Endothelial cell (in vitro differentiated cells): ENCODE results near the gene PPFIA3. TPM values are rescaled to one million over a fixed set of nuclear protein-coding genes. Genes with fewer than 3 reads are reported as not detected.

Experiments used
- DNase-seq: peaks from one replicate; pipeline ENCODE4 v3.0.0; 2021; ENCODE audit warnings: low spot score
- H3K27ac Mint-ChIP-seq: one replicate; pipeline ENCODE4 v1.8.0; 2021; ENCODE audit warnings: mixed read lengths, inconsistent platforms; ENCODE audit not compliant: unreplicated experiment
- H3K27me3 Mint-ChIP-seq: one replicate; pipeline ENCODE4 v1.8.0; 2021; ENCODE audit warnings: mild to moderate bottlenecking, moderate library complexity, mixed read lengths, inconsistent platforms; ENCODE audit not compliant: unreplicated experiment
- H3K36me3 Mint-ChIP-seq: one replicate; pipeline ENCODE4 v1.8.0; 2021; ENCODE audit warnings: mild to moderate bottlenecking, low read depth, mixed read lengths, inconsistent platforms; ENCODE audit not compliant: unreplicated experiment
- H3K4me1 Mint-ChIP-seq: one replicate; pipeline ENCODE4 v1.8.0; 2021; ENCODE audit warnings: mild to moderate bottlenecking, mixed read lengths, inconsistent platforms; ENCODE audit not compliant: unreplicated experiment
- H3K4me3 Mint-ChIP-seq: one replicate; pipeline ENCODE4 v1.8.0; 2021; ENCODE audit warnings: mild to moderate bottlenecking, mixed read lengths, inconsistent platforms; ENCODE audit not compliant: unreplicated experiment
- H3K9me3 Mint-ChIP-seq: one replicate; pipeline ENCODE4 v1.8.0; 2021; ENCODE audit warnings: mixed read lengths, inconsistent platforms; ENCODE audit not compliant: unreplicated experiment
- CTCF ChIP-seq: fragments of 200-600 bp; sonication (generic); IDR thresholded peaks from one replicate; pipeline ENCODE4 v1.5.0; 2021; ENCODE audit warnings: antibody characterized with exemption; ENCODE audit not compliant: unreplicated experiment
- total RNA-seq: library from RNA; stranded (reverse); fragmentation: NEBNext Ultra II Directional; extraction: Animal tissue kit (Norgen Biotek cat#: 25700); gene quantifications from one replicate; pipeline ENCODE4 v1.2.1, GENCODE V29; 2021; ENCODE audit not compliant: unreplicated experiment

The PPFIA3 gene
- total RNA-seq, 1 donor from 2014 or later = 19.7 TPM

GRCh38 chr19:49188626-49189200 is 69.4 kb downstream of the PPFIA3 start:
- no peak for DNase-seq
- TF ChIP-seq CTCF = no peak
- Mint-ChIP-seq H3K4me1 (peaks cover 39% of the 10 kb centered on the region), H3K27ac (peak overlapping the region; percentile 85), H3K36me3 (peaks cover 68% of the 10 kb centered on the region), H3K27me3 (peaks cover 12% of the 10 kb centered on the region), H3K9me3 (no peaks in the 10 kb centered on the region), H3K4me3 (peak overlapping the region; percentile 56)

GRCh38 chr19:49189259-49189658 is 69.9 kb downstream of the PPFIA3 start:
- DNase-seq = no peak
- Mint-ChIP-seq H3K9me3 (no peaks in the 10 kb centered on the region), H3K4me3 (peak overlapping the region; percentile 67), H3K27me3 (peaks cover 10% of the 10 kb centered on the region), H3K27ac (peak overlapping the region; percentile 85), H3K36me3 (peaks cover 67% of the 10 kb centered on the region), H3K4me1 (peaks cover 39% of the 10 kb centered on the region)
- no peak for TF ChIP-seq CTCF

GRCh38 chr19:49190781-49191180 is 71.4 kb downstream of the PPFIA3 start:
- Mint-ChIP-seq H3K4me1 (peaks cover 39% of the 10 kb centered on the region), H3K9me3 (no peaks in the 10 kb centered on the region), H3K27me3 (peaks cover 10% of the 10 kb centered on the region), H3K36me3 (peaks cover 67% of the 10 kb centered on the region), H3K4me3 (peak overlapping the region; percentile 26), H3K27ac (no peak overlapping the region)
- no peak for DNase-seq
- no peak for TF ChIP-seq CTCF

GRCh38 chr19:49193822-49194394 is 74.6 kb downstream of the PPFIA3 start:
- H3K27ac Mint-ChIP-seq = no peak overlapping the region
- H3K36me3 Mint-ChIP-seq = peaks cover 60% of the 10 kb centered on the region
- no peak overlapping the region for H3K4me3 Mint-ChIP-seq
- DNase-seq = no peak
- no peaks in the 10 kb centered on the region for H3K9me3 Mint-ChIP-seq
- peaks cover 22% of the 10 kb centered on the region for H3K4me1 Mint-ChIP-seq
- H3K27me3 Mint-ChIP-seq = peaks cover 3% of the 10 kb centered on the region
- no peak for TF ChIP-seq CTCF

GRCh38 chr19:49194408-49194807 is 75.1 kb downstream of the PPFIA3 start:
- H3K4me3 Mint-ChIP-seq = no peak overlapping the region
- H3K27me3 Mint-ChIP-seq = no peaks in the 10 kb centered on the region
- DNase-seq = no peak
- TF ChIP-seq CTCF = no peak
- H3K36me3 Mint-ChIP-seq = peaks cover 55% of the 10 kb centered on the region
- peaks cover 19% of the 10 kb centered on the region for H3K4me1 Mint-ChIP-seq
- no peaks in the 10 kb centered on the region for H3K9me3 Mint-ChIP-seq
- no peak overlapping the region for H3K27ac Mint-ChIP-seq
